HG03354 (cell line): Measurements from ENCODE around the gene KLK1.
"Not testable (repeated sequence)": the region's sequence is repeated elsewhere in the genome, so short reads cannot be mapped to it uniquely, and the experiment has no call there.

ENCODE experiments used
- ATAC-seq: cut with Tn5 transposase; IDR thresholded peaks from one replicate; pipeline ENCODE4 v1.9.1; 2021; ENCODE audit warnings: mild to moderate bottlenecking; ENCODE audit not compliant: unreplicated experiment, poor library complexity, severe bottlenecking

KLK1 gene

GRCh38 chr19:50818859-50819472, 4.6 kb downstream of the KLK1 start:
- ATAC-seq, result no peak

DNA sequence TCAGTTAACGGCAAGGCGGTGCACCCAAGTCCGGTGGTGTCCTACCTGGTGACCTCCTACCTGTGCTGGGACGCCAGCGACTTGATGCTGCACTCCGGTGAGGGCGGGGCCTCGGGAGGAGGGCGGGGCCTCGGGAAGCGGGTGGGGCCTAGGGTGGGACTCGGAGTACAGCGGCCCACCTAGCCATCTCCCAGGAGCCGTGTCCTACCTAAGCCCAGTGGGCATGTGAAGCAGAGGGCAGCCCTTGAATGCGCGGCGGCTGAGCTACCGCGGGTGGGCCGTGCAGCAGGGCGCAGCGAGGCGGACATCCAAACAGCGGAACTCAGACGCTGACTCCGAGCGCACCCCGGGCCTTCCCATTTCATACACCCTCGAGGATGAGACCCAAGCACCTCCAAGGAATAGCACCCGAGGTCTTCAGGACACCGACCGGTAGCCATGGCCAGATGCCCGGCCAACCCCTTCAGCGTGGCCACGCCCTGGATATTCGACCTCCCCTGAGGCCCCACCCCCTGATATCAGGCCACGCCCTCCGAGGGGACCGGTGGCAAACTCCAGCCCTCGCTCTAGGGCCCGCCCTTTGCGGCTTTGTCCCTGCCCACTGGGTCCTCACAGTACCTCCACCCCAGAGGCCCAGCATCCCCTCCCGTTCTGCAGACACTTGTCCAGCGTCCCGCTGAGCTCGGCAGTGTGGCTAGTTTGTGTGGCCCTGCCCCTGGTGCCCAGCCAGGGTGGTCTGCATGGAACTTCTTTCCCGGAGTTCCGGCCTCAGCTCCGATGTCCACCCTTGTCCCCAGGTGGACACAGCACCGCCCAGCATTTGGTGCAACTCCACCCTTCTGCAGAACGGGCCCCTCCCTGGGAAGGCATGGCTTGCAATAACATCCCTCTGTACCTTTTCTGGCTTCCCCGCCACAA, 5.4 kb downstream of the KLK1 start:
- ATAC-seq, result peak; percentile 68

DNA sequence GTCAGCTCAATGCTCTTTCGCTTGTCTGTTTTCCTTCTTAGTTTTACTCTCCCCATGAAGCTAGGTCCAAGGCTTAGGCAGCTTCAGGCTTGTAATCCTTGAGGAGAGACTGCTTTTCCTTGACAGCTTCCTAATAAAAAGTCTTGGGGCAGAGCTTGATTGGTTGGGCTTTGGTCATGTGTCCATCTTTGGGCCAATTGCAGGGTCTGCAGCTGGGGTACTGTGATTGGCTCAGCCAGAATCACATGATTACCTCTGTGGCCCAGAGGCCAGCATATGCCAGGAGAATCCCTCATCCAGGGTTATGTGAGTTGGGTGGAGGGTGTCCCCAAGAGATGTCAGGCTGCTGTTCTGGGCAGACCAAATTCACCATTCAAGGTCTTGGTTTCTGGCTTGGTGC, 8.1 kb downstream of the KLK1 start:
- ATAC-seq, result no peak

DNA sequence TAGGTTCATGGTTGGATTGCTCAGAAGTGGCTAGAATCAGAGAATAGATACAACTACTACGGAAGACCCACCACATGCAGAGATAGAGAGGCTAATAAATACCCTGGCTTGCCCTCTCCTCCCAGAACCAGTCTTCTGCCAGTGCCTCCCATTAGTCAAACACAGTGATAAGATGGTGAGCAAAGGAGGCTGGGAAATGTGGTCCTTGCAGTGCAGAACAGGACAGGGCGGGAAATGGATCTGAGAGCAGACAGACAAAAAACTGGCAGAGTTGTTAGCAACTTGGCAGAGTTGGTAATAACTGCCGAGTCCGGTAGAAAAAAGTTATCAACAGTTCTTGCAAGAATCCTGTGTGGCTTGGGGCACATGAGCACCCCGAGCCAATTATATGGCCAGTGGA, 8.7 kb downstream of the KLK1 start:
- no peak for ATAC-seq

- no peak for ATAC-seq
Measured at GRCh38 chr19:50812474-50812873, 11.1 kb downstream of the KLK1 start.

GRCh38 chr19:50811622-50812238, 11.9 kb downstream of the KLK1 start:
- not testable (repeated sequence) for ATAC-seq

GRCh38 chr19:50808856-50809255, 14.7 kb downstream of the KLK1 start:
- ATAC-seq, result no peak

- peak; percentile 95 for ATAC-seq
Measured at GRCh38 chr19:50804420-50805272, 18.9 kb downstream of the KLK1 start.

DNA sequence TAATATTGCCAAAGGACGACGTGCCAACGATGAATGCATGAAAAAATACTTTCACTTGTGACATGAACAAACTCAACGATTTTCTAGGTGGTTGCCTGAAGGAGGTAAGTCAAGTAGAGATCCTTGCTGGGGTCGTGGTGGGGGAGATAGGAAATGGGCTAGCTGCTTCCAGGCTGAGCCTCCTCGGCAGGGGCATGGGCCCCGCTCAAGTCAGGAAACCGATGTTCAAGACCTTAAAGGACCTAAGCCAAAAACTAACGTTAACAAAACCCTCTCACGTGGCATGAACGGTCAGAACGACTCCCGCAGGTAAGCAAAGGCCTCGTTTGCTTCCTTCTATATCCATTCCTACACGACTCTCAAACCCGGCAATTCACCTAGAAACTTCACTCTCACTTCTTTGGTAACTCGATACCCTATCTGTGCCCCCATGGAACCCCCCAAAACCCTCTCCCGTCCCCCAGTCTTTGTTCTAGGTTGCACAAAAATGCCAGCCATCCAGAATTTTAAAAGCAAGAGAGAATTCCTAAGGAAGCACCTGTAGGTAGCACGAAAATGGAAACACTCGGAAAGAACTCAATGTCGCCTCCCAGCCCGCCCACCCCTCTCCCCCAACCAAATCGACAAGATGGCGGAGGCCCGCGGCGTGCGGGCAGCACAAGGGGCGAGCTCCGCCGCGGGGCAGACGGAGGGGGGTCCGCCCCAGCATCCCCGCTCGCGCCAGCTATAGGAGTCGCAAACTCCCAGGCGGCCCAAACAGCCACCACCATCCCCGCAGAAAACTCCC, 19.8 kb downstream of the KLK1 start:
- no peak for ATAC-seq

DNA sequence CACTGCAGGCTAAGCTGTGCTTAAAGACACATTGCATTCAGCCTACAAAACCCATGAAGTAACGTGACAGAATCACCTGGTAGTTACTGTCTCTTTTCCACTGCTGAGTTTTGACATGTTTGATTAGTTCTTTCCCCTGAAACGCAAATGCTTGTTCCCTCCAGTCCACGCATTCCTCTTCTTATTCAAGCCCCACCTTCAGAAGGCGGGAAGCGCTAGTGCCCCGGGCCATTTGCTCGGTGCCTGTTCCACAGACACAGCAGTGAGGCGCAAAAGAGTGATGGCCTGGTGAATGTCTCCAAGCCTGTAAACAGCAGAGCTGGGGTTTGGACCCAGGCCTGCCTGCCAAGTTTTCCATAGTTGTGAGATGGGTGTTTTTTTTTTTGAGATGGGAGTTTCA, 22.5 kb downstream of the KLK1 start:
- no peak for ATAC-seq

DNA sequence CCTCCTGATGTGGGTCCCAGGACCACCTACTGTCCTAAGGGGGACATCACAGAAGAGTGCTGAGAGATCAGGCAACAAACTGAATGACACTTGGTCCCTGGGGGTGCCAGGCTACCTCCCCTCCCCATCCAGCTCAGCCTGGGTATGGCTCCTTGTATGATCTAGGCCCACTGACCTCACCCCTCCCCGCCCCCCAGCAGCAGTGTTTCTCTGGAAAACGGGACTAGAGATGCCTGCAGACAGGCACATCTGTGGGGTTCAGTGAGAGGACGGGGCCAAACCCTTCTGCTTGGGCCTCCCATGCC, 24.1 kb downstream of the KLK1 start:
- no peak for ATAC-seq

DNA sequence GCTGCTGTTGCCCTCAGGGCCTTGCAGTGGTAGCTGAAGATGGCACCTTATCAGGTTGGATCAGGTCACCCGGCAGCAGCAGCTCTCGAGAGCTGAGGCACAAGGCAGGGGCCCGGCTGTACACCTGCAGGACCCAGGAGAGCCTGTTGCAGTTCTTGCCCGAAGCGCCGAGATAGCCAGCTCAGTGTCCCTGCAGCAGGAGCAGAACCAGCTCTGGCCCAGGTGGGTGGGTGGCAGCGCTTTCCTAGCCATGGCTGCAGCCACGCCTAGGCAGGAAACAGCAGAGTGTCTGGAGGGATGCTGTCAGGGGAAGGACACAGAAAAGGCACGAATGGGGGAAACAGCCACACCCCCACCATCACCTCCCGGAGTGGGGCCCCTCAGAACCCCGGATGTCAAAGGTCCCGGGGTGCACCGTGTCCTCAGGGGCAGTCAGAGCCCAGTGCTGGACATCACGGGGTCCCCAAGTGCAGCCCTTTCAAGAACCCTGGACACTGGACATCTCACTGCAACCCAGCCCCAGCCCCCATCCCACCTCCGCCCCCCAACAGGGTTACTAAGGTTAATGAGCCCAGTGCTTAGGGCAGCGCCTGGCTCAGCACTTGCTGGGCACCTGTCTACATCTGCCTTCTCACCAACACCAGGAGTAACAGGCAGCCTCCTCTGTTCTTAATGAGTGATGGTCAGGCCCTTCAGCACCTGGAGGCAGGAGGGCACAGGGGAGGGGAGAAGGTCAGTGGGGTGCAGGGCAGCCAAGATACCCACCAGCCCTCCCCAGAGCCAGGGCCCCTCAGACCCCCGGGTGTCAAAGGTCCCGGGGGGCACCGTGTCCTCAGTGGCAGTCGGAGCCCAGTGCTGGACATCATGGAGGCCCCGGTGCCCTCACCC, 24.7 kb downstream of the KLK1 start:
- ATAC-seq, result no peak

- ATAC-seq, result no peak
Measured at GRCh38 chr19:50797781-50798658, 25.6 kb downstream of the KLK1 start.

DNA sequence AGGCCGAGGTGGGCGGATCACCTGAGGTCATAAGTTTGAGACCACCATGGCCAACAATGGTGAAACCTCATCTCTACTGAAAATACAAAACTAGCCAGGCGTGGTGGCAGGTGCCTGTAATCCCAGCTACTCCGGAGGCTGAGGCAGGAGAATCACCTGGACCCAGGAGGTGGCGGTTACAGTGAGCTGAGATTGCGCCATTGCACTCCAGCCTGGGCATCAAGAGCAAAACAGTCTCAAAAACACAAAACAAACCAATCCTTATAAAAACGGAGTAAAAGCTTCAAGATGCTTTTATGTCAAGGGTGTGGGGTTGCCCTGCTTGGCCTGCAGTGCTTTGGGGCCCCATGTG, 26.2 kb downstream of the KLK1 start:
- ATAC-seq, result no peak

DNA sequence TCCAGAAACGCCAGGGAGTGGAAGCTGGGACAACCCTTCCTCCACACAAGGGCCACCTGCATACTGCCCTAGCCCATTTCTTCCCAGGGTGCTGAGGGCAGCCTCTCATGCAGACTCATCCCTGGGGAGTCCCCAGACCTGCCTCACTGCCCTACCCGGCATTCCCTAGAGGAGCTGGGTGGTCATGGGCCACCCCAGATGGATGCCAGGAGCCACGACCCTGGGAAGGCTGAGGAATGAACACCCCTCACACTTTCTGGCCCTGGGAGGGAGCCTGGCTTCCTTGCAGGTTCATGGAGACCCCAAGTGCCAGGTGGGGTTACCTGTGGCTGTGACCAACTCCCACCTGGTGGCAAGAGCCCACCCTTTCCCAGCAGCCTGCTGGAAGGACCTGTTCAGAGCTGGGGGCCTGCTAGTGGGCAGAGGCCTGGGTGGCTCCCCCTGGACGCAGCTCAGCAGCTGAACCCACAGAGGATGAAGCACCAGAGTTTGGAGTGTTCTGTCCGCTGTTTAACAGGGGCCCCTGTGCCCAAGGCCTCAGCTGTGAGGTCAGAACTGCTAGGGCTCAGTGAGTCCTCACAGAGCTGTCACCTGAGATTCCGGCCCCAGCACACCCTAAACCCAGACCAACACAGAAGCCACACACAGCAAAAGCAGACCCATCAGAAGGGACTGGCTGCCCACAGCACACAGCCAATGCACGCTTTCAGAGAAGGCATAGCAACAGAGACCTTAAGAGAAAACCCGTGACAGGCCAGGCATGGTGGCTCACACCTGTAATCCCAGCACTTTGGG, 26.8 kb downstream of the KLK1 start:
- ATAC-seq, result no peak

DNA sequence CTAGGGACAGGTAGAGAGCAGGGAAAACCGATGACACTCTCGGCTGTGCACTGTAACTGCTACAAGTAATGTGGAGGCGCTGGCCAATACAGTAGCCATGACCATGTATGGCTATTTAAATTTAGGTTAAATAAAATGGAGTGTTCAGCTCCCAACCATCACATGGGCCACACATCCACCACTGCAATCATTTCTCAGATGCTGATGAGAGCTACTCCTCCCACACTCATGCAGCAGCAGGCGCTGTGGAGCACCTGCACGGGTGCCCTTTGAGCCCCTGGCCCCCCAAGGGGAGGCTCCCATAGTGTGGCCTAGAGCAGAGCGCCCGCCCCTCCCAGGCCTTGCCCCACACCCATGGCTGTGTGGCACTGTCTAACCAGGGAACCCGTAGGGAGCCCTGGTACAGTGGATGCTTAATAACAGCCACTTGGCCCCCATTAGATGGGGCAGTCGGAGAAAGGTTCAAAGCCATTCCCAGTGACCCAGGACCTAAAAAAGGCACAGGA, 27.4 kb downstream of the KLK1 start:
- no peak for ATAC-seq

GRCh38 chr19:50795664-50796073, 27.9 kb downstream of the KLK1 start:
- no peak for ATAC-seq
